Panc1 (cell line): ENCODE data around the gene SEC31A. TPM values are rescaled to one million over a fixed set of nuclear protein-coding genes. Genes with fewer than 3 reads are reported as not detected.

Source experiments
- ATAC-seq: fragments of 200-7000 bp; cut with Tn5 transposase; 2 replicates; pipeline ENCODE4 v1.9.1; 2020; ENCODE audit warnings: mild to moderate bottlenecking, moderate library complexity
- BruUV-seq: library from RNA; stranded (reverse); fragments of 400-500 nt; replicated peaks from 2 replicates; lab custom pipeline; 2021; lab: Mats Ljungman, UMichigan
- CTCF ChIA-PET: fragments of 300-600 bp; sonication (Branson Sonifier 250); formaldehyde crosslinking; loops from one replicate; lab custom pipeline; 2022; ENCODE audit warnings: antibody characterized with exemption; lab: Charles Lee
- POLR2A ChIA-PET: fragments of 300-600 bp; sonication (Branson Sonifier 250); formaldehyde crosslinking; loops from one replicate; lab custom pipeline; 2022; ENCODE audit warnings: antibody characterized with exemption; lab: Charles Lee
- DNase-seq: peaks from one replicate; pipeline ENCODE4 v3.0.0-alpha.2; 2010; ENCODE audit warnings: low read depth, low spot score
- H3K27ac ChIP-seq: 2 replicates; pipeline ENCODE4 v1.5.1; 2011; ENCODE audit warnings: mild to moderate bottlenecking, low read length, inconsistent platforms
- H3K27me3 ChIP-seq: fragments of 200-500 bp; sonication (Bioruptor generic); 2 replicates; pipeline ENCODE4 v1.6.0; 2014; ENCODE audit warnings: low read length, inconsistent platforms; ENCODE audit not compliant: control insufficient read depth, insufficient read depth
- H3K36me3 ChIP-seq: fragments of 200-500 bp; sonication (Bioruptor generic); 2 replicates; pipeline ENCODE4 v1.5.1; 2014; ENCODE audit warnings: inconsistent platforms, mild to moderate bottlenecking, low read length, moderate library complexity; ENCODE audit not compliant: control insufficient read depth, insufficient read depth
- H3K4me1 ChIP-seq: 2 replicates; pipeline ENCODE4 v1.5.1; 2011; ENCODE audit warnings: inconsistent platforms, mild to moderate bottlenecking, low read length, moderate library complexity; ENCODE audit not compliant: control insufficient read depth, insufficient read depth
- H3K4me3 ChIP-seq, 2 experiments: 2 replicates each; pipeline ENCODE4 v1.5.1; 2011 to 2012; ENCODE audit warnings: low read depth in 2 of 2, low read length in 2 of 2, mild to moderate bottlenecking in 2 of 2, inconsistent platforms in 1 of 2, moderate library complexity in 1 of 2
- H3K9me3 ChIP-seq: fragments of 200-500 bp; sonication (Bioruptor generic); 2 replicates; pipeline ENCODE4 v1.5.1; 2014; ENCODE audit warnings: low read depth, mild to moderate bottlenecking, inconsistent platforms, low read length, moderate library complexity; ENCODE audit not compliant: control insufficient read depth, insufficient read depth
- POLR2AphosphoS5 ChIP-seq: IDR thresholded peaks from 2 replicates; pipeline ENCODE4 v1.6.1; 2012; ENCODE audit warnings: mild to moderate bottlenecking, low read depth, low read length, moderate library complexity
- SIN3A ChIP-seq: IDR thresholded peaks from 2 replicates; pipeline ENCODE4 v1.6.1; 2012; ENCODE audit warnings: low read depth, mild to moderate bottlenecking, low read length, moderate library complexity, borderline replicate concordance; ENCODE audit not compliant: insufficient read depth
- TCF7L2 ChIP-seq: IDR thresholded peaks from 2 replicates; pipeline ENCODE4 v1.6.1; 2011; ENCODE audit warnings: mild to moderate bottlenecking, low read depth, low read length, inconsistent platforms
- in situ Hi-C: cut with HindIII; loops from 2 replicates; pipeline ENCODE4 v1.10.0; 2016; ENCODE audit warnings: low sequenced_read_pairs, low pct_unique_long_range_greater_than_20kb
- intact Hi-C: fragments of 100-400 bp; cut with micrococcal nuclease; formaldehyde crosslinking; loops from one replicate; pipeline ENCODE4 v1.10.0; 2022; ENCODE audit not compliant: unreplicated experiment
- total RNA-seq: library from RNA; stranded (reverse); gene quantifications from one replicate; pipeline ENCODE4 v1.2.1, GENCODE V29; 2021; ENCODE audit not compliant: unreplicated experiment
- TF ChIP-seq, protein P1 (sequence below), 2 experiments: IDR thresholded peaks; 2 replicates each; pipeline ENCODE4 v1.6.1; 2011 to 2012; ENCODE audit warnings: low read depth in 2 of 2, control low read depth in 1 of 2, low read length in 1 of 2, mild to moderate bottlenecking in 1 of 2, moderate library complexity in 1 of 2; ENCODE audit not compliant: insufficient read depth in 1 of 2
- TF ChIP-seq, protein P2 (sequence below): fragments of 450-650 bp; IDR thresholded peaks from 2 replicates; pipeline ENCODE4 v1.5.1; 2017; ENCODE audit warnings: mild to moderate bottlenecking

Gene SEC31A
- total RNA-seq, 1 experiment from 2014 or later = 107 TPM

DNA sequence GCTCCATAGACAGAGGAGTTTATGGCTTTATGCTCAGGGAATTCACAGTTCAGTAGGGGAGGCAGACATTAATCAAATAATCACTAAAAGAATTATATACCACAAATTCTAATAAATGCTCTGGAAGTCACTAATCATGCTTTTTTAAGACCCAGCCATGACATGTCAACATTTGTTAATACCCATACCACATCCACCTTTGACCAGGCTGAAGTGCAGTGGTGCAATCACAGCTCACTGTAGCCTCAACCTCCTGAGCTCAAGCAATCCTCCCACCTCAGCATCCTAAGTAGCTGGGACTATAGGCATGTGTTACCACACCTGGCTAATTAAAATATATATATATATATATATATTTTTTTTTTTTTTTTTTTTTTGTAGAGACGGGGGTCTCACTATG lies 79.6 kb downstream of the SEC31A start:
- in situ Hi-C loops = no loop called here
- DNase-seq (no peak), ATAC-seq (no peak)
- Histone ChIP-seq H3K27ac (no peak overlapping the region), H3K36me3 (no peaks in the 10 kb centered on the region), H3K9me3 (no peaks in the 10 kb centered on the region), H3K4me3 (no peak overlapping the region), H3K27me3 (no peaks in the 10 kb centered on the region), H3K4me1 (peaks cover 4% of the 10 kb centered on the region; the same call in 1 of the 2 replicates)
- POLR2A ChIA-PET = no interaction called here
- TF ChIP-seq TCF7L2 = no peak
- TF ChIP-seq SIN3A = no peak
- TF ChIP-seq, protein P1, sequence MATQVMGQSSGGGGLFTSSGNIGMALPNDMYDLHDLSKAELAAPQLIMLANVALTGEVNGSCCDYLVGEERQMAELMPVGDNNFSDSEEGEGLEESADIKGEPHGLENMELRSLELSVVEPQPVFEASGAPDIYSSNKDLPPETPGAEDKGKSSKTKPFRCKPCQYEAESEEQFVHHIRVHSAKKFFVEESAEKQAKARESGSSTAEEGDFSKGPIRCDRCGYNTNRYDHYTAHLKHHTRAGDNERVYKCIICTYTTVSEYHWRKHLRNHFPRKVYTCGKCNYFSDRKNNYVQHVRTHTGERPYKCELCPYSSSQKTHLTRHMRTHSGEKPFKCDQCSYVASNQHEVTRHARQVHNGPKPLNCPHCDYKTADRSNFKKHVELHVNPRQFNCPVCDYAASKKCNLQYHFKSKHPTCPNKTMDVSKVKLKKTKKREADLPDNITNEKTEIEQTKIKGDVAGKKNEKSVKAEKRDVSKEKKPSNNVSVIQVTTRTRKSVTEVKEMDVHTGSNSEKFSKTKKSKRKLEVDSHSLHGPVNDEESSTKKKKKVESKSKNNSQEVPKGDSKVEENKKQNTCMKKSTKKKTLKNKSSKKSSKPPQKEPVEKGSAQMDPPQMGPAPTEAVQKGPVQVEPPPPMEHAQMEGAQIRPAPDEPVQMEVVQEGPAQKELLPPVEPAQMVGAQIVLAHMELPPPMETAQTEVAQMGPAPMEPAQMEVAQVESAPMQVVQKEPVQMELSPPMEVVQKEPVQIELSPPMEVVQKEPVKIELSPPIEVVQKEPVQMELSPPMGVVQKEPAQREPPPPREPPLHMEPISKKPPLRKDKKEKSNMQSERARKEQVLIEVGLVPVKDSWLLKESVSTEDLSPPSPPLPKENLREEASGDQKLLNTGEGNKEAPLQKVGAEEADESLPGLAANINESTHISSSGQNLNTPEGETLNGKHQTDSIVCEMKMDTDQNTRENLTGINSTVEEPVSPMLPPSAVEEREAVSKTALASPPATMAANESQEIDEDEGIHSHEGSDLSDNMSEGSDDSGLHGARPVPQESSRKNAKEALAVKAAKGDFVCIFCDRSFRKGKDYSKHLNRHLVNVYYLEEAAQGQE (IDR thresholded peaks at IDR 0.05; ENCODE audit: insufficient read depth in 1 of 2, low read depth in 2 of 2, low read length in 1 of 2) = no peak
- TF ChIP-seq, protein P2, sequence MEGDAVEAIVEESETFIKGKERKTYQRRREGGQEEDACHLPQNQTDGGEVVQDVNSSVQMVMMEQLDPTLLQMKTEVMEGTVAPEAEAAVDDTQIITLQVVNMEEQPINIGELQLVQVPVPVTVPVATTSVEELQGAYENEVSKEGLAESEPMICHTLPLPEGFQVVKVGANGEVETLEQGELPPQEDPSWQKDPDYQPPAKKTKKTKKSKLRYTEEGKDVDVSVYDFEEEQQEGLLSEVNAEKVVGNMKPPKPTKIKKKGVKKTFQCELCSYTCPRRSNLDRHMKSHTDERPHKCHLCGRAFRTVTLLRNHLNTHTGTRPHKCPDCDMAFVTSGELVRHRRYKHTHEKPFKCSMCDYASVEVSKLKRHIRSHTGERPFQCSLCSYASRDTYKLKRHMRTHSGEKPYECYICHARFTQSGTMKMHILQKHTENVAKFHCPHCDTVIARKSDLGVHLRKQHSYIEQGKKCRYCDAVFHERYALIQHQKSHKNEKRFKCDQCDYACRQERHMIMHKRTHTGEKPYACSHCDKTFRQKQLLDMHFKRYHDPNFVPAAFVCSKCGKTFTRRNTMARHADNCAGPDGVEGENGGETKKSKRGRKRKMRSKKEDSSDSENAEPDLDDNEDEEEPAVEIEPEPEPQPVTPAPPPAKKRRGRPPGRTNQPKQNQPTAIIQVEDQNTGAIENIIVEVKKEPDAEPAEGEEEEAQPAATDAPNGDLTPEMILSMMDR = no peak
- no peak for TF ChIP-seq POLR2AphosphoS5
- intact Hi-C loops = no loop called here
- BruUV-seq = no TSS peak
- CTCF ChIA-PET = no interaction called here

DNA sequence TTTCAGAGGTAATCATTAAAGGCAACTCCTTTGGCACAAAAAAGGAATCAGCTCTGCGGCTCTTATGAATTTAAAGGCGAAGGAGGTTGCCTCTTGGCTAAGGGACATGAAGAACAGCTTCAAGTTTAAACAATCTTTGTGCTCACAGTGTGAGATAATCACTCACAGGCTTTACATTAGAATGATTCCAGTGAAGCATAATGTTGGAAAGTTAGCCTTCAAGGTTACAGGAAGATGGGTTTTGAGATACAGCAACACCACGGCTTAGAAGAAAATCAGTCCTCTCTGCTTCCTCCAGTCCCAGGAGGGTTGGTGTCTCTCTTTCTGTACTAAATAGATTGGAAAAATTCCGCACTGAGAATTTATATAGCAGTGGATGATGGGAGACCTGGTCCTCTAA lies 80.8 kb downstream of the SEC31A start:
- no peak for ATAC-seq
- no peak for DNase-seq
- intact Hi-C loops (no loop called here), in situ Hi-C loops (no loop called here)
- no peaks in the 10 kb centered on the region for H3K36me3 ChIP-seq
- peaks cover 4% of the 10 kb centered on the region; the same call in 1 of the 2 replicates for H3K4me1 ChIP-seq
- no peak overlapping the region for H3K4me3 ChIP-seq
- no peaks in the 10 kb centered on the region for H3K27me3 ChIP-seq
- POLR2A ChIA-PET = no interaction called here
- BruUV-seq = no TSS peak
- TF ChIP-seq SIN3A (no peak), TCF7L2 (no peak), POLR2AphosphoS5 (no peak)
- TF ChIP-seq, protein P2 = no peak
- TF ChIP-seq, protein P1 (IDR thresholded peaks at IDR 0.05; ENCODE audit: insufficient read depth in 1 of 2, low read depth in 2 of 2, low read length in 1 of 2) = no peak
- no peaks in the 10 kb centered on the region for H3K9me3 ChIP-seq
- CTCF ChIA-PET = no interaction called here
- H3K27ac ChIP-seq = no peak overlapping the region
